ENCODE measurements around the gene DLG2.

- TF ChIP-seq CTCF (IDR thresholded peaks at IDR 0.05): no peak
- TF ChIP-seq POLR2AphosphoS5 (IDR thresholded peaks at IDR 0.05): no peak
Measured at GRCh38 chr11:84157639-84158038, 1469.5 kb downstream of the DLG2 start.
